NCI-H748 treated with DMSO at 0.1 percent for 48 hours (cell line): ENCODE results near the gene EPM2AIP1.
A peak's percentile ranks its signal among the peaks of the same experiment; 100 is the strongest.
"Not testable (repeated sequence)": the region's sequence is repeated elsewhere in the genome, so short reads cannot be mapped to it uniquely, and the experiment has no call there.

Experiments used
- DNase-seq: peaks from one replicate; lab custom pipeline; 2025; lab: John Stamatoyannopoulos, UW

Gene EPM2AIP1

DNA sequence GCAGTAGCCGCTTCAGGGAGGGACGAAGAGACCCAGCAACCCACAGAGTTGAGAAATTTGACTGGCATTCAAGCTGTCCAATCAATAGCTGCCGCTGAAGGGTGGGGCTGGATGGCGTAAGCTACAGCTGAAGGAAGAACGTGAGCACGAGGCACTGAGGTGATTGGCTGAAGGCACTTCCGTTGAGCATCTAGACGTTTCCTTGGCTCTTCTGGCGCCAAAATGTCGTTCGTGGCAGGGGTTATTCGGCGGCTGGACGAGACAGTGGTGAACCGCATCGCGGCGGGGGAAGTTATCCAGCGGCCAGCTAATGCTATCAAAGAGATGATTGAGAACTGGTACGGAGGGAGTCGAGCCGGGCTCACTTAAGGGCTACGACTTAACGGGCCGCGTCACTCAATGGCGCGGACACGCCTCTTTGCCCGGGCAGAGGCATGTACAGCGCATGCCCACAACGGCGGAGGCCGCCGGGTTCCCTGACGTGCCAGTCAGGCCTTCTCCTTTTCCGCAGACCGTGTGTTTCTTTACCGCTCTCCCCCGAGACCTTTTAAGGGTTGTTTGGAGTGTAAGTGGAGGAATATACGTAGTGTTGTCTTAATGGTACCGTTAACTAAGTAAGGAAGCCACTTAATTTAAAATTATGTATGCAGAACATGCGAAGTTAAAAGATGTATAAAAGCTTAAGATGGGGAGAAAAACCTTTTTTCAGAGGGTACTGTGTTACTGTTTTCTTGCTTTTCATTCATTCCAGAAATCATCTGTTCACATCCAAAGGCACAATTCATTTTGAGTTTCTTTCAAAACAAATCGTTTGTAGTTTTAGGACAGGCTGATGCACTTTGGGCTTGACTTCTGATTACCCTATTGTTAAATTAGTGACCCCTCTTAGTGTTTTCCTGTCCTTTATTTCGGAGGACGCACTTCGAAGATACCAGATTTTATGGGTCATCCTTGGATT lies 674 bp upstream of the EPM2AIP1 start, which contains the start of gene MLH1:
MLH1 (plus strand) TSS at position 193 of the 958 bp plus-strand sequence; CDS start at position 223, 30 bp downstream.
- DNase-seq: no peak

DNA sequence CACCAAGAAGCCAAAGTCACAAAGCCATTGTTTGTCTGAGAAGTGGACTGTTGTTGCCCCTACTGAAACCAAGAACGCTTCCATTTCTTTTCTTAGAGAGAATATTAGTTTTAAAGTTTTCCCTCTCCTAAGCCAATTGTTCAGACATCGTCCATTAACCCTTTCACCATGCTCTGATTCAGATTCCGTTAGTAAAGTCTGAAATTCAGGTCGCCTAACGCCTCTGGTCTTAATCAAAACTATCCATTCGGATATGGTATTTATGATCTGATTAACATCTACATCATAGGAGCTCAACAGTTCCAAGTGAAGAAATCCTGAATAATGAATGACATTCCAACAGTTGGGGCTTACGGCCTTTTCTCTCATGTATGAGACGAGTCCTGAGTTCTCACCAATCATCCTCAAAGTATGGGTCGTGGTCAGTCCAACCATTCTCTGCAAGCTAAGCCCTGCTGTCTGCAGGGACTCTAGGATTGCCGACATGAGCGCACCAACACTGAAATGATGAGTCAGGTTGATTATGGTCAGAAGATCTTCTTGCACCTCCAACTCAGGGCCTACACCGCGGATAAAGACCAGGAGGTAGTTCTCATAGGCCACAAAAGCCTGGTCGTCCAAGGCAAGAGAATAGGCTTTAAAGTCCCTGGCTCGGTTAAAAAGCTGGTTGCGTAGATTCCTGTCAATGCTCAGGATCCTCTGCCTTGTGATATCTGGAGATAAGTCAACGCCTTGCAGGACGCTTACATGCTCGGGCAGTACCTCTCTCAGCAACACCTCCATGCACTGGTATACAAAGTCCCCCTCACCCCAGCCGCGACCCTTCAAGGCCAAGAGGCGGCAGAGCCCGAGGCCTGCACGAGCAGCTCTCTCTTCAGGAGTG lies 767 bp downstream of the EPM2AIP1 start:
- DNase-seq: no peak

DNA sequence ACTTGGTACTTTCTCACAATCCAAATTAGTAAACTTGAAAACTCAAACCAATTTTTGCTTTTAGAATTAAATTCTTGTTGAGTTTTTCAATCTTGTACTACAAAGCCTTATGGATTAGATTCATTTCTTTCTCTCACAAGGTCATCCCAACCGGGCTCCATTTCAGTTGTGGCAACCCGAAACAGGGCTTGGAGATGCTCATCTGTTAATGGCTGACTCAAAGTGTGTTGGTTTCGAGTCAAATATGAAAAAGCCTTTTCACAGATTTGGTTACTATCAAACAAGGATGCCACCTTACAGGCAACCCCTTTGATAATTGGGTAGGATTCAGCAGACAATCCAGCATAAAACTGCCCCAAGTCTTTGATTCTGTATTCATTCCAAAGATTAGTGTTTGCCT lies 1.8 kb downstream of the EPM2AIP1 start:
- DNase-seq: no peak

DNA sequence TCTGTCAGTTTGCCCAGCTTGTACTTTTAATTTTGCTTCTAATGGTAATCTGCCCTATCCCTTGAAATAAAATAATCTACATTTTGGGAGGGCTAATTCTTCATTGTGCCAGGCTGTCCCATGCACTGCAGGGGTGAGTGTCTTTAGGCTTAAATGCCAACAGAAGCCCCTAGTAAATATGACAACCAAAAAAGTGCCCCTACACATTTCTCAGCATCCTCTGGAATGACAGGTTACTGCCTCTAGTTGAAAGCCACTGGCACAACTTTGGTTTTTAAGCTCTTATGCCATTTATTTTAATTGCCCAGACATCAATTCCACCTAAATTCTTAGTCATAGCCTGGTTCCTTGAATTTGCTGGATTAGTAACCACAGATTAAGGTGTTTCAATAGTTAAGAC lies 3.4 kb downstream of the EPM2AIP1 start:
- no peak for DNase-seq

DNA sequence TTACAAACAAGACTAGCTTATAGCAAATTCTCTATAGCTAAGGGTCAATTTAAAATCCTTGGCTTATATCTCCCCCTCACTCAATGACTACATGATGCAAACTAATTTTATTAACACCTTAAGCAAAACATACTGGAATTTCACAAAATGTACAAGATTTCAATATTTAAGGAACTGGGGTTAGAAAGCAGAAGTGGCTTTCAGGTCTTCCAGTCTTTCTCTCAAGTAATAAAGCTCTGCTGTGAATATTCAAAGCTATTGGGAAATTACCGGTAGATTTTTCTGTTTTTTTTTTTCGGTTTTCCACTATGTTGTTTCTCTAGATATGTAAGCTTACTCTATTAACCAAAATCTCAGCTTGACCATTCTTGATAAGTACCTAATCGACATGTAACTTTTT lies 3.9 kb downstream of the EPM2AIP1 start:
- no peak for DNase-seq

DNA sequence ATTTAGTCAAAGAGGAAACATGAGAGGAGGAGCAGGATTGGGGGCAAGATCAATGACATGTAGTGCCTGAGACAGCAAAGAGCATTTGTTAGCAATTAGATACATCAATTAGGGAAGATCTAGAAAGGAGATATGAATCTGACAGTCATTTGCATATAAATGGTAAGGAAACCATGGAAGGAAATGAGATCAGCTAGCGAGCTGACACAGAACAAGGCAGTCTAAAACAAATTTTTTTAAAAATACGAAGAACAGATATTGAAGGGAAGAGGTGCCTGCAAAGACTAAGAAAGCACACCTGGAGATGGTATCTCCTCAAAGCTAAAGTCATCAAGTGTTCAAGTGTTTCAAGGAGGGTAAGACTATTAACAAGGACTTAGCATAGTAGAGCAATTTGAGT lies 4.6 kb downstream of the EPM2AIP1 start:
- no peak for DNase-seq

DNA sequence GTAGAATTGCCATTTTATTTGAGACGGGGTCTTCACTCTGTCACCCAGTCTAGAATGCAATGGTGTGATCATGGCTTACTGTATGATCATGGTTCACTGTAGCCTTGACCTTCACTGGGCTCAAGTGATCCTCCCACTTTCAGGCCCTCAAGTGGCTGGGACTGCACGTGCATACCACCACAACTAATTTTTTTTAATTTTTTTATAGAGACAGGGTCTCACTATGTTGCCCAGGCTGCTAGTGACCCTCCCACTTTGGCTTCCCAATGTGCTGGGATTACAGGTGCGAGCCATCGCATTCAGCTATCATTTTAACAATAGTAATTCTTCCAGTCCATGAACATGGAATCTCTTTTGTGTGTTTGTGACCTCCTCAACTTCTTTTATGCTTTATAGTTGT lies 11.9 kb downstream of the EPM2AIP1 start:
- no peak for DNase-seq

DNA sequence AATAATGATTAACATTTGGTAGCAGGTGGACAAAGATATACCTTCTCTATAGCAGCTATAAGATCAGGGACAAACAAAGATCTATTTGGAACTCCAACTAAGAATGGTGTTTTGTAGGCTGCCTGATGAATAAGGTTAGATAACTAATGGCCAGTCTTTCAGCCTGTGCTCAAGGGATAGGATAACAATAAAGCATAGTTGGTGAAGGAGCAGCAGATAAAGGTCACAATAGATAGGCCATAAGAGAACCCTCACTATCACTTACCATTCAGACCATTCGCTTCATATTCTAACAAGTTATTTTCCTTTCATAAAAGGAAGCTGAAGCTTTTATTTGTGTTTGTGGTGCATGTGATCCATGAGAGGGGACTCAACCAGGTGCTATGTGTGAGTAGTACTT lies 19.8 kb downstream of the EPM2AIP1 start:
- DNase-seq: no peak

DNA sequence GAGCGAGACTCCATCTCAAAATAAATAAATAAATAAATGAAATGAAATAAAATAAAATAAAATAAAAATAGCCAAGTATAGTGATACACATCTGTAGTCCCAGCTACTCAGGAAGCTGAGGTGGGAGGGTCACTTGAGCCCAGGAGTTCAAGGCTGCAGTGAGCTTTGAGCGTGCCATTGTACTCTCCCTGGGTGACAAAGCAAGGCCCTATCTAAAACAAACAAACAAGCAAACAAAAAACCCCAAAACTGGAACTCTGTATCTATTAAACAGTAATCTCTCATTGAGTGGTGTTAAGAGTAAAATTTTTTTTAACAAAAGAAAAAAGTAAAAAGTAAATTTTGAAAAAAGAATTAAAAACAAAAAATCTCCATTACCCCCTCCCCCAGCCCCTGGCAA lies 20.8 kb downstream of the EPM2AIP1 start:
- no peak for DNase-seq

DNA sequence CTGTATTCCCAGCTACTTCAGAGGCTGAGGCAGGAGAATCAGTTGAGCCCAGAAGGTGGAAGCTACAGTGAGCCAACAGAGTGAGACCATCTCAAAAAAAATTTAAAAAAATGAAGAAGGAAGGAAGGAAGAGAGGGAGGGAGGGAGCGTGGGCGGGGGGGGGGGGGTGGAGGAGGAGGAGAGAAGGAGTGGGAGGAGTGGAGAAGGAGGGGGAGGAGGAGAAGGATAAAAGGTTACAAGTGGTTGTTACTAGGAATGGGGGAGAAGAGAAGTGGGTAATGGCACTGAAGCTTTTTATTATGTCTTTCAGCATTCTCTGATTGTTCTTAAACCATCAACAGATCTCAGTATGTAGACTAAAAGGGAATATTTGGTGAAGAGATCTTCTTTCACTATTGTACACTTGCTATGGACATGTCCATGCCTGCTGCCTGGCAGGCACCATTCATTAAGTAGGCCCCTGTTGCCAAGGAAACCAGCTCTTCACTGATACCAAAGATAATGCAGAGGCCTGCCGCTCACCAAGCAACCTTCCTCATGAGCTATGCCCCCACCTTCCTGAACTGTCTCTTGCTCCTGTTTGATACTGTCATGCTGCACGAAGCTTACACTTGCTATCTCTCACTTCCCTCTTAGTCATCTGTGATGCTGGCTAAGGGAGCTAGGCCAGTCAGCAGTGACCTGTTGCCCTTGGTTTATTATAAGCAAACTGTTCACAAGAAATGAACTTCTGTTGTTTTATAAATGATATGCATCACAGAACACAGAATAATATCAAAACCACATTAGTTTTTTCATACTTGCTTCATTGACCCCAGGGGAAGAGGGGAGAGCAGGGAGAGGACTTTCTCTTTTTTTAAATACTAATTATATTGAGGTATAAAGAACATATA lies 23.1 kb downstream of the EPM2AIP1 start:
- DNase-seq: peak; percentile 93

DNA sequence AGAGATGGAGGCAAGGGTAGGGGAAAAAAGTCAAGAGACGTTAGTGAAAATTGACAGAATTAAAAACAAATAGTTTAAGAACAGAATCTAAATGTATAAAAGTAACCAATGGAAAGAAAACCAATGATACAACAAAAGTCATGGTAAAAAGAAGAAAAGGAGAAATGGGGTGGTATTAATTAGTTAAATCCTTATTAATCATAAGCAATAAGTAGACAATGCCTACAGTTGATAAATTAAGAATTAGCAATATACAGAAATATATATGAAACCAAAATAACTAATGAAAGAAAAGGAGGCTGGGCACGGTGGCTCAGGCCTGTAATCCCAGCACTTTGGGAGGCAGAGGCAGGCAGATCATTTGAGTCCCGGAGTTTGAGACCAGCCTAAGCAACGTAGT lies 23.8 kb downstream of the EPM2AIP1 start:
- DNase-seq: no peak

DNA sequence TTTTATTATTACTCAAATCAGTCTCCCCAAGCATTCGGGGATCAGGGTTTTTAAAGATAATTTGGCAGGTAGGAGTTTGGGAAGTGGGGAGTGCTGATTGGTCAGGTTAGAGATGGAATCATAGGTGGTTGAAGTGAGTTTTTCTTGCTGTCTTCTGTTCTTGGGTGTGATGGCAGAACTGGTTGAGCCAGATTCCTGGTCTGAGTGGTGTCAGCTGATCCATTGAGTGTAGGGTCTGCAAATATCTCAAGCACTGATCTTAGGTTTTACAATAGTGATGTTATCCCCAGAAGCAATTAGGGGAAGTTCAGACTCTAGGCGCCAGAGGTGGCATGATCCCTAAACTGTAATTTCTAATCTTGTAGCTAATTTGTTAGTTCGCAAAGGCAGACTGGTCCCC lies 27.5 kb downstream of the EPM2AIP1 start:
- peak; percentile 56 for DNase-seq

DNA sequence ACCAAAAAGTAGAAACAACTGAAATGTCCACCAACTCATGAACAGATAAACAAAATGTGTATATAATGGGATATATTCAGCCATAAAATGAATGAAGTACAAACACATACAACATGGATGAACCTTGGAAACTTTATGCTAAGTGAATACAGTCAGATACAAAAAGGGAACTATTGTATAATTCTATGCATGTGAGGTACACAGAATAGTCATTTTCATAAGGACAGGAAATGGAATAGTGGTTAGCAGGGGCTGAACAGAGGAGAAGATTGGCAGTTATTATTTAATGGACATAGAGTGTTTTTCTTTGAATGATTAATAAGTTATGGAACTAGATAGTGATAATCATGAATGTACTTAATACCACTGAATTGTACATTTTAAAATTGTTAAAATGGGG lies 28.1 kb downstream of the EPM2AIP1 start:
- no peak for DNase-seq

DNA sequence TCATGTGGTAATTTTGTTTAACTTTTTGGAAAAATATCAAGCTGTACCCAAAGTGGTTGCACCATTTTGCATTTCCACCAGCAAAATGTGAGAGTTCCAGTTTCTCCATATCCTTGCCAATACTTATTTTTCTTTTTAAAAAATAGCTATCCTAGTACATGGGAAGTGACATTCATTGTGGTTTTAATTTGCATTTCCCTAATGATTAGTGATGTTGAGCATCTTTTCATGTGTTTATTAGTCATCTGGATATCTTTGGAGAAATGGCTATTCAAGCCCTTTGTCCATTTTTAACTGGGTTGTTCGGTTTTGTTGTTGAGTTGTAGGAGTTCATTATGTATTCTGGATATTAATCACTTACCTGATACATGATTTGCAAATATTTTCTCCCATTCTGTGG lies 28.6 kb downstream of the EPM2AIP1 start:
- DNase-seq: no peak

DNA sequence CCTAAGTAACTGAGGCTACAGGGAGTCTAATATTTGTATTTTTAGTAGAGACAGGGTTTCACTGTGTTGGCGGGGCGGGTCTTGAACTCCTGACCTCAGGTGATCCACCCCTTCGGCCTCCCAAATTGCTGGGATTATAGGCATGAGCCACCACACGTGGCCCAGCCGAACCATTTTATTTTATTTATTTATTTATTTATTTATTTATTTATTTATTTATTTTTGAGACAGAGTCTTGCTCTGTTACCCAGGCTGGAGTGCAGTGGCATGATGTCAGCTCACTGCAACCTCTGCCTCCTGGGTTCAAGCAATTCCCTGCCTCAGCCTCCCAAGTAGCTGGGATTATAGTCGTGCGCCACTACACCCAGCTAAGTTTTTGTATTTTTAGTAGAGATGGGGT lies 29.9 kb downstream of the EPM2AIP1 start:
- DNase-seq: not testable (repeated sequence)

DNA sequence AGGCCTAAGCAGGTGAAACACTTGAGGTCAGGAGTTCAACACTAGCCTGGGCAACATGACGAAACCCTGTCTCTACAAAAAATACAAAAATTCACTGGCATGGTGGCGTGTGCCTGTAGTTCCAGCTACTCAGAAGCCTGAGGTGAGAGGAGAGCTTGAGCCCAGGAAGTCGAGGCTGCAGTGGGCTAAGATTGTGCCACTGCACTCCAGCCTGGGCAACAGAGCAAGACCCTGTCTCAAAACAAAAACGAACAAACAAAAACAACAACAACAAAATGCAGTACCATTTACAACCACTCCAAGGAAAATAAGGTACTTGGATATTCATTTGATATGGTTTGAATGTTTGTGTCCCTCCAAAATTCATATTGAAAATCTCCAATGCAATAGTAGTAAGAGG lies 32.4 kb downstream of the EPM2AIP1 start:
- DNase-seq: no peak

DNA sequence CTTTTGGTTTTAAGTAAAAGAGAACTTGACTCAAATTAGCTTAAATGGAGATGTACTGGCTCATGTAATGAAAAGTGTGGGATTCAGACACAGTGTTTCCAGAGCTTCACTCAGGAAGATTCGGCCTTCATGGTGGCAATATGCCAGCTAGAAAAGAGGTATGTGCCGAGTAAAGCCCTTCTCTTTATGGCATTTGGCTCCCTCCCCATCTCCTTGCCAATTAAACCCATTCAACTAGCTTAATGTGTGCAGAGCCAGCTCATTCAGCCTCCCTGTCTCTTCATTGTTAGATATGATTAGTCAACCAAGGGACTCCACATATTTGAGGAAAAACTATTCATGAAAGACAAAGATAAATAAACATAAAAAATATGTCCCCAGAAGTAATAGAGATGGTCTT lies 33.1 kb downstream of the EPM2AIP1 start:
- no peak for DNase-seq

DNA sequence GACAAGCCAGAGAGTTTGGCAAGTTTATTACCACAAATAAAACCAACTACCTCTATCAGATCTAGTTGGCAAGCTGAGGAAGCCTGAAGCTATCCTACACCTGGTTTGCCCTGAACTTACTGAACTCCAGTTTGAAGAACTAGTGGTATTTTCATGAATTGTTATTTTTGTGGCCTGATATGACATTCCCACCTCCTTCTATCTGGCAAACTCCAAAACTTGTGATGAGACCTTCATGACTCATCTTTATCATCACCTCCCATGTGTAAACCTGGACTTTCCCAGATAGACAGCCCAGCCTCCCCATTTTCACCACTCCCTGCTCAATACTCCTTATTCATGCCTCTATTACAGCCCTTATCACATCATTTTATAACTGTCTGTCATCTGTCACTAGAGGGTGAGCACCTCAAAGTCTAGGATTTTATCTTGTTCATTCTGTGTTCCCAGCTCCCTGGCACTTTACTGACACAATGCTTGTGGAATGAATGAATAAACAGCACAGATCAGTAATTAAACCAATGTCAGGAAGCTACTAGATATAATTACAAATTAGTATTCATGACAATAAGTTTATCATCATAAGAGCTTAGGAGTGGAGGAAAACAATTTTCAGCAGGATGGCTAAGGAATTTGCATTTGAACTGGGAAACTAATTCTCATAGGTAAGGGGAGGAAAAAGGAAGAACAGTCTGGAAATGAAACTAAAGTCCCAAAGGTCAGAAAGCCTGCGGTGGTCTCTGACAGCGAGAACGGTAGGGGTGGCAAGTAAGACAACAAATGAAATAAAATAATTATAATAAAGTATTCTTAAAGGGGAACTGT lies 34.9 kb downstream of the EPM2AIP1 start:
- no peak for DNase-seq

DNA sequence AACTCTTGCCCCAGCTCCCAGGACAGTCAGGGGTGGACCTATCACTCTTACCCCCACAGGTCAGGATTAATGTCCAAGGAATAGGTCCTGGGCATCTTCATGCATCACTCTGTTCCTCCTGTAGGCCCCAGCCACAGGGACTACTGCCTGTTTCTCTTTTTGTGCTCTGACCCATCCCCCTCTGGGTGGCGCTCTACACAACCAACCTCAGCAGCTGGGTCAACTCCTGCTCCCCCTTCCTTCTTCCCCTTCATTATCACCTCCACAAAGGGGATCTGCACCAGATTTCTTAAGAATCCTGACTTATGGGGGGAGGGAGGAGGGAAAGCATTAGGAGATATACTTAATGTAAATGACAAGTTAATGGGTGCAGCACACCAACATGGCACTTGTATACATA lies 35.9 kb downstream of the EPM2AIP1 start:
- DNase-seq: no peak

DNA sequence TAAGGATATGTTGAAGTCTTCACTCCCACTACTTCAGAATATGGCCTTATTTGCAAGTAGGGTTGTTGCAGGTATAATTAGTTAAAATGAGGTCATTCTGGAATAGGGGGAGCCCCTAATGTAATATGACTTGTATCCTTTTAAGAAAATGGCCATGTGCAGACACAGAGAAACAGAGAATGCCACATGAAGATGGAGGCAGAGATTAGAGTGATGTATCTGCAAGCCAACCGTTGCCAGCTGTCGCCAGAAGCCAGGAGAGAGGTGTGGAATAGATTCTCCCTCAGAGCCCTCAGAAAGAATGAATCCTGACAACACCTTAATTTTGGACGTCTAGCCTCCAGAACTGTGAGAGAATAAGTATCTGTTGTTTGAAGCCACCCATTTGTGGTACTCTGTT lies 36.8 kb downstream of the EPM2AIP1 start:
- no peak for DNase-seq
